DLD1 (cell line): ENCODE results near the gene CLMP.
"Not testable (repeated sequence)": the region's sequence is repeated elsewhere in the genome, so short reads cannot be mapped to it uniquely, and the experiment has no call there.

ENCODE experiments used
- in situ Hi-C: cut with HindIII; loops from 2 replicates; pipeline ENCODE4 v1.10.0; 2017; ENCODE audit warnings: low sequenced_read_pairs

The CLMP gene

GRCh38 chr11:123091506-123091905, 103.5 kb downstream of the CLMP start:
- in situ Hi-C loops: no loop called here

- in situ Hi-C loops: not testable (repeated sequence)
Measured at GRCh38 chr11:123090168-123090567, 104.9 kb downstream of the CLMP start.

GRCh38 chr11:123088896-123089295, 106.2 kb downstream of the CLMP start:
- in situ Hi-C loops: not testable (repeated sequence)

GRCh38 chr11:123087657-123088056, 107.4 kb downstream of the CLMP start:
- in situ Hi-C loops: not testable (repeated sequence)

GRCh38 chr11:123086305-123086704, 108.7 kb downstream of the CLMP start:
- in situ Hi-C loops: no loop called here

- in situ Hi-C loops: no loop called here
Measured at GRCh38 chr11:123085497-123085896, 109.6 kb downstream of the CLMP start.

GRCh38 chr11:123084454-123084853, 110.6 kb downstream of the CLMP start:
- in situ Hi-C loops: no loop called here

- in situ Hi-C loops: no loop called here
Measured at GRCh38 chr11:123083623-123084029, 111.4 kb downstream of the CLMP start.

GRCh38 chr11:123082977-123083376, 112.1 kb downstream of the CLMP start:
- in situ Hi-C loops: no loop called here

GRCh38 chr11:123080015-123080414, 115.0 kb downstream of the CLMP start:
- in situ Hi-C loops: no loop called here

GRCh38 chr11:123076484-123076883, 118.6 kb downstream of the CLMP start:
- in situ Hi-C loops: no loop called here

- in situ Hi-C loops: no loop called here
Measured at GRCh38 chr11:123073343-123074057, 121.5 kb downstream of the CLMP start.

- in situ Hi-C loops: no loop called here
Measured at GRCh38 chr11:123072762-123073161, 122.3 kb downstream of the CLMP start.

GRCh38 chr11:123072332-123072761, 122.7 kb downstream of the CLMP start:
- in situ Hi-C loops: no loop called here

- in situ Hi-C loops: no loop called here
Measured at GRCh38 chr11:123069908-123070821, 124.9 kb downstream of the CLMP start.

GRCh38 chr11:123065621-123066020, 129.4 kb downstream of the CLMP start:
- in situ Hi-C loops: no loop called here

GRCh38 chr11:123063826-123064657, 131.0 kb downstream of the CLMP start:
- in situ Hi-C loops: no loop called here

- in situ Hi-C loops: no loop called here
Measured at GRCh38 chr11:123062892-123063825, 131.9 kb downstream of the CLMP start.

GRCh38 chr11:123062158-123062891, 132.7 kb downstream of the CLMP start:
- in situ Hi-C loops: no loop called here
